Loucy (cell line): ENCODE results near the gene TDRD3.
A peak's percentile ranks its signal among the peaks of the same experiment; 100 is the strongest.

Source experiments
- H2AFZ ChIP-seq: fragments of 200-600 bp; sonication (generic); 2 replicates; pipeline ENCODE4 v1.6.0; 2016; ENCODE audit warnings: antibody characterized with exemption, mild to moderate bottlenecking, low read length, moderate library complexity
- H3F3A ChIP-seq: fragments of 200-600 bp; 2 replicates; pipeline ENCODE4 v1.6.0; 2016; ENCODE audit warnings: antibody characterized with exemption, low read depth, mild to moderate bottlenecking
- H3K27me3 ChIP-seq: fragments of 200-600 bp; sonication (generic); 2 replicates; pipeline ENCODE4 v1.6.1; 2014; ENCODE audit warnings: low read length, mild to moderate bottlenecking; ENCODE audit not compliant: insufficient read depth, poor library complexity, severe bottlenecking
- H3K36me3 ChIP-seq: fragments of 200-600 bp; sonication (generic); 2 replicates; pipeline ENCODE4 v1.6.1; 2016; ENCODE audit warnings: low read length; ENCODE audit not compliant: insufficient read depth
- H3K4me1 ChIP-seq: fragments of 200-600 bp; sonication (generic); 2 replicates; pipeline ENCODE4 v1.5.1; 2014; ENCODE audit warnings: low read length, mild to moderate bottlenecking; ENCODE audit not compliant: insufficient read depth, poor library complexity, severe bottlenecking
- H3K4me2 ChIP-seq: fragments of 200-600 bp; sonication (generic); 2 replicates; pipeline ENCODE4 v1.6.0; 2014; ENCODE audit warnings: antibody characterized with exemption, low read length, low read depth, mild to moderate bottlenecking; ENCODE audit not compliant: poor library complexity, severe bottlenecking
- H3K4me3 ChIP-seq: fragments of 200-600 bp; sonication (generic); 2 replicates; pipeline ENCODE4 v1.5.1; 2014; ENCODE audit warnings: low read length, mild to moderate bottlenecking, mixed read lengths; ENCODE audit not compliant: poor library complexity, severe bottlenecking
- H3K79me2 ChIP-seq: fragments of 200-600 bp; sonication (generic); 2 replicates; pipeline ENCODE4 v1.6.1; 2014; ENCODE audit warnings: low read length; ENCODE audit not compliant: insufficient read depth
- H3K9ac ChIP-seq: fragments of 200-600 bp; sonication (generic); 2 replicates; pipeline ENCODE4 v1.6.0; 2014; ENCODE audit warnings: mild to moderate bottlenecking, low read depth, low read length, moderate library complexity; ENCODE audit not compliant: poor library complexity, severe bottlenecking
- H3K9me2 ChIP-seq: fragments of 200-600 bp; sonication (generic); replicated peaks from 2 replicates; pipeline ENCODE4 v1.6.1; 2016; ENCODE audit warnings: low read depth, low read length, mixed read lengths
- H3K9me3 ChIP-seq: fragments of 200-600 bp; sonication (generic); 2 replicates; pipeline ENCODE4 v1.6.1; 2014; ENCODE audit warnings: mild to moderate bottlenecking, antibody characterized with exemption, low read length, low read depth; ENCODE audit not compliant: insufficient read depth
- H4K20me1 ChIP-seq: fragments of 200-600 bp; sonication (generic); 2 replicates; pipeline ENCODE4 v1.6.0; 2014; ENCODE audit warnings: antibody characterized with exemption, low read length, mild to moderate bottlenecking; ENCODE audit not compliant: insufficient read depth, poor library complexity, severe bottlenecking
- CTCF ChIP-seq: fragments of 200-600 bp; sonication (generic); conservative IDR thresholded peaks from 2 replicates; pipeline ENCODE4 v1.5.1; 2014; ENCODE audit warnings: mild to moderate bottlenecking, antibody characterized with exemption, low read length
- EZH2phosphoT487 ChIP-seq: fragments of 200-600 bp; IDR thresholded peaks from 2 replicates; pipeline ENCODE4 v1.6.1; 2018; ENCODE audit warnings: antibody characterized with exemption, mild to moderate bottlenecking, moderate library complexity, borderline replicate concordance

TDRD3 gene

GRCh38 chr13:60396783-60397703 lies at the start of gene TDRD3:
TSS of gene TDRD3 (plus strand) at chr13:60397220. CDS start at chr13:60397365, 145 bp downstream.
- peaks cover 41% of the 10 kb centered on the region for H3K79me2 ChIP-seq
- H3K9me3 ChIP-seq = no peaks in the 10 kb centered on the region
- H3K4me1 ChIP-seq = peaks cover 37% of the 10 kb centered on the region
- no peaks in the 10 kb centered on the region for H3K27me3 ChIP-seq
- no peaks in the 10 kb centered on the region for H3K36me3 ChIP-seq
- peaks cover 14% of the 10 kb centered on the region for H4K20me1 ChIP-seq
- peak within 1 kb of the TSS; percentile 93 for H3K4me2 ChIP-seq
- TF ChIP-seq CTCF = peak; percentile 83
- no peak for TF ChIP-seq EZH2phosphoT487
- no peaks in the 10 kb centered on the region for H3F3A ChIP-seq
- H3K4me3 ChIP-seq = peak within 1 kb of the TSS; percentile 94
- peak within 1 kb of the TSS; percentile 91 for H2AFZ ChIP-seq
- H3K9me2 ChIP-seq = no peaks in the 10 kb centered on the region
- H3K9ac ChIP-seq = peak within 1 kb of the TSS; percentile 93

- H3K27me3 ChIP-seq = no peaks in the 10 kb centered on the region
- no peaks in the 10 kb centered on the region for H3K4me1 ChIP-seq
- peaks cover 1% of the 10 kb centered on the region; the same call in 1 of the 2 replicates for H3K9me3 ChIP-seq
- H3K4me3 ChIP-seq = no peak overlapping the region
- no peak overlapping the region for H3K4me2 ChIP-seq
- no peaks in the 10 kb centered on the region for H3K9me2 ChIP-seq
- H3K9ac ChIP-seq = no peak overlapping the region
- TF ChIP-seq EZH2phosphoT487 (no peak), CTCF (no peak)
- H2AFZ ChIP-seq = no peak overlapping the region
- H3F3A ChIP-seq = no peaks in the 10 kb centered on the region
- H3K36me3 ChIP-seq = no peaks in the 10 kb centered on the region
- H3K79me2 ChIP-seq = no peaks in the 10 kb centered on the region
- H4K20me1 ChIP-seq = no peaks in the 10 kb centered on the region
Observed at GRCh38 chr13:60347690-60348089, 49.3 kb upstream of the TDRD3 start.

- peaks cover 4% of the 10 kb centered on the region; the same call in 1 of the 2 replicates for H3K9me3 ChIP-seq
- no peaks in the 10 kb centered on the region for H3K9me2 ChIP-seq
- H3K4me1 ChIP-seq = no peaks in the 10 kb centered on the region
- TF ChIP-seq CTCF = no peak
- no peak for TF ChIP-seq EZH2phosphoT487
- H3K4me2 ChIP-seq = no peak overlapping the region
- no peaks in the 10 kb centered on the region for H3K36me3 ChIP-seq
- H3K9ac ChIP-seq = no peak overlapping the region
- no peaks in the 10 kb centered on the region for H3K27me3 ChIP-seq
- no peak overlapping the region for H3K4me3 ChIP-seq
- no peaks in the 10 kb centered on the region for H3F3A ChIP-seq
- no peaks in the 10 kb centered on the region for H4K20me1 ChIP-seq
- H2AFZ ChIP-seq = no peak overlapping the region
- H3K79me2 ChIP-seq = no peaks in the 10 kb centered on the region
Observed at GRCh38 chr13:60348097-60348496, 48.9 kb upstream of the TDRD3 start.
